ENCODE results near the gene TAAR1. TPM values are rescaled to one million over a fixed set of nuclear protein-coding genes. Genes with fewer than 3 reads are reported as not detected.

TAAR1 gene, protein sequence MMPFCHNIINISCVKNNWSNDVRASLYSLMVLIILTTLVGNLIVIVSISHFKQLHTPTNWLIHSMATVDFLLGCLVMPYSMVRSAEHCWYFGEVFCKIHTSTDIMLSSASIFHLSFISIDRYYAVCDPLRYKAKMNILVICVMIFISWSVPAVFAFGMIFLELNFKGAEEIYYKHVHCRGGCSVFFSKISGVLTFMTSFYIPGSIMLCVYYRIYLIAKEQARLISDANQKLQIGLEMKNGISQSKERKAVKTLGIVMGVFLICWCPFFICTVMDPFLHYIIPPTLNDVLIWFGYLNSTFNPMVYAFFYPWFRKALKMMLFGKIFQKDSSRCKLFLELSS
- total RNA-seq (2022; extraction: Qiagen RNA extraction): not detected in 5 replicates

DNA sequence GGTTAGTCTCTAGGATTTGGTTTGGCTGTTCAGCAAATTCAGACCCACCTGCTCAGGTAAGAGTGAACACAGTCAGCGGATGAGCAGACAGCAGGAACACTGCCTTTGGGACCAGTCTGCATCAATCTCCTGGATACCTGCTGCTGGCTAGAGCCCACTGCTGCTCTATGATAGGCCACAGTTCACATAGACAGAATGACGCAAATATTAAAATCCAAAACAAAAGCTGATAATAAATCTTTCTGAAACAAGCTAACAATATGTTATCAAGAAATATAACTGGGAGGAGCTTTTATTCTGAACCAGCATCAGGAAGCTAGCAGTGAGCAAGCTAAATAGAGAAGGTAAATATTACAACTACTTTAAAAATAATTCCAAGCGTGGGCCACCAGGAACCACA lies at the start of gene TAAR1:
Gene TAAR1 (minus strand): TSS at position 101 of the 400 bp plus-strand sequence. CDS start 13,179 bp downstream, outside the sequence.

GRCh38 chr6:132624175-132624574 lies 34.8 kb downstream of the TAAR1 start, which contains the start of gene TAAR2:
TAAR2 (minus strand) TSS chr6:132624275; CDS start chr6:132624275, 0 bp downstream.

Other genes starting within 250 kb of the TAAR1 start
- 19.9 to 28.5 TPM (median 22.7 TPM) in 5 replicates for gene STX7, start 146.1 kb downstream of the TAAR1 start, total RNA-seq (2022; extraction: Qiagen RNA extraction)
- gene TAAR9, start 120.9 kb downstream of the TAAR1 start, total RNA-seq (2022; extraction: Qiagen RNA extraction): not detected in 5 replicates
- not detected in 5 replicates for gene TAAR8, start 106.5 kb downstream of the TAAR1 start, total RNA-seq (2022; extraction: Qiagen RNA extraction)
- not detected in 5 replicates for gene TAAR6, start 88.9 kb downstream of the TAAR1 start, total RNA-seq (2022; extraction: Qiagen RNA extraction)
- not detected in 5 replicates for gene TAAR5, start 69.4 kb downstream of the TAAR1 start, total RNA-seq (2022; extraction: Qiagen RNA extraction)
- not detected in 5 replicates for gene TAAR2, start 34.9 kb downstream of the TAAR1 start, total RNA-seq (2022; extraction: Qiagen RNA extraction)
- gene VNN1, start 54.9 kb upstream of the TAAR1 start, total RNA-seq (2022; extraction: Qiagen RNA extraction): 0.02 to 0.08 TPM (median 0.07 TPM) in 5 replicates
- not detected in 5 replicates for gene VNN2, start 98.7 kb upstream of the TAAR1 start, total RNA-seq (2022; extraction: Qiagen RNA extraction)
- gene SLC18B1, start 139.5 kb upstream of the TAAR1 start, total RNA-seq (2022; extraction: Qiagen RNA extraction): 4.0 to 4.7 TPM (median 4.3 TPM) in 5 replicates
- gene RPS12, start 155.4 kb upstream of the TAAR1 start, total RNA-seq (2022; extraction: Qiagen RNA extraction): 1,746 to 2,011 TPM (median 1,905 TPM) in 5 replicates

Measured in A549 treated with AZD2906 at 1 μM for 4 hours (cell line).